GM18526 (cell line): ENCODE measurements around the gene RLBP1.

Experiments used
- POLR2A ChIP-seq: IDR thresholded peaks from 3 replicates; pipeline ENCODE4 v1.6.1; 2011; ENCODE audit not compliant: insufficient read length; ENCODE audit errors: extremely low read depth

The RLBP1 gene

DNA sequence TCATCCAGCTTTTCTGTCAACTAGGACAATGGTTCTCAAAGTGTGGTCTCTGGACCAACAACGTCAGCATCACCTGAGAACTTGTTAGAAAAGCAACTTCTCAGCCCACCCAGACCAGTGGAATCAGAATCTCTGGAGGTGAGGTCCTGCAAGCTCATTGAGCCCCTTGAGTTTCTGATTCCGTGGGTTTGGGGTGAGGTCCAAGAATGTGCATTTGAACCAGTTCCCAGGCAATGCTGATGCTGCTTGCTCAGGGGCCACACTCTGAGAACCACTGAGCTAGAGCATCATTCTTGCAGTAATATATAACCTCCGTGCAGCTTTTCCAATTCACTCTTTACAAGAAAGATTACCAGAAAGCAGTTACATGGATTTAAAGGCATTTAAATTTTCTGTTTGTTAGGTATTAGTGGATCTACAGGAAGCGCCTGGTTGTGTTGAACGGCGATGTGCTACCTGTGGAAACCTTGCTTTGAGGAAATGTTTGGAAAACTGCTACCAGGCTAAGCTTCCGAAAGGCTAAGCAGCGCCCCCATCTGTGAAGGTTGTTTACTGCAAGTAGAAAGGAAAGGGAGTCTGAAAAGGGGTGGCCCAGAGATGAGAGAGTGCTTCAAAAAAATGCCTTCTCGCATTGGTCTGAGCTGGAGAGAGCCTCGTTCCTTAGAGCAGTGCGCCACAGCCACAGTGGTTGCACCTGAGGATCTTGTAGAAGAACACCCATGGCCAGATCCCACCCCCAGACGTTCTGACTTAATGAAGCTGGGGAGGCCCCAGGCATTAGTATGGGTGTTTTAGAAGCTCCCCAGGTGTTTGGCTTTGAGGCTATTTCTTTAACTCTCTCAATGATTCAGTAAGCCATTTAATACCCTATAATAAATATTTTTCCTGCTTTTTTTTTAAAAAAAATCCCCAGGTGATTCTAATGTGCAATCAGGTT, 50.0 kb downstream of the RLBP1 start:
- TF ChIP-seq POLR2A = no peak

DNA sequence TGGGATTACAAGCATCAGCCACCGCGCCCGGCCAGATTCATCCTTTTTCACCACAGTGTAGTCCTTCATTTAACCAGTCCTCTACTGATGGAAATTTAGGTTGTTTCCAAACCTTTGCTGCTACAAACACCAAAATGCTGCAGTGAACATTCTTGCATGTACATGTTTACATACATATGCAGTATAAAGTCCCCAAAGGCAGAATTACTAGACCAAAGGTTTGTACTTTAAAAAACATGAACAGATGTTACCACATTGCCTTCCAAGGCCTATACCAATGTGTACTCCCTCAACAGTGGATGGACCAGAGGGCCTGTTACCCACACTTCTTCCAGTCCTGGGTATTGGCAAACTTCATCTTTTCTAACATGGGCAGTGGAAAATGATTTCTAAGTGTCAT, 51.0 kb downstream of the RLBP1 start:
- TF ChIP-seq POLR2A = no peak

DNA sequence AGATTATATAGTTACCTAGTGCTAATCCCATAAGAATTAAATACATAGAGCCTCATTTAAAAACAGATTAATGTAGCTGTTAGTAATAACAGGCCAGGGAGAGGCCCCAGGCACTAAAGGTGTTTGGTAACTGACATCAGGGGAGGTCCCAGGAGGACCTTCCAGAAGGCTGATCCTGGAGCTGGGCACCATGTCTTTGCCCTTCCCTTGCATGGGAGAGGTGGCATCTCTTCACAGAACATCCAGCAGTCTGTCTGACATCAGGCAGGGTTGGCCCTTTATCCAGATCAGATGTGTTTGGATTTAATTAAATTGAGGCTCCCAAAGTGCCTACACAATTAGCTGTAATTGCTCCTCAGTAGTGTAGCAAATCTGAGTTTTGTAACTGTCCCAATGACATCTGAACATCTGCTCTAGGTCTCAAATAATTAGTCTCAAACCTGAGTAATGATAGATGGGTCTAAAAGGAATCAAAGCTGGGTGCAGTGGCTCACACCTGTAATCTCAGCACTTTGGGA, 53.0 kb downstream of the RLBP1 start:
- TF ChIP-seq POLR2A = no peak

DNA sequence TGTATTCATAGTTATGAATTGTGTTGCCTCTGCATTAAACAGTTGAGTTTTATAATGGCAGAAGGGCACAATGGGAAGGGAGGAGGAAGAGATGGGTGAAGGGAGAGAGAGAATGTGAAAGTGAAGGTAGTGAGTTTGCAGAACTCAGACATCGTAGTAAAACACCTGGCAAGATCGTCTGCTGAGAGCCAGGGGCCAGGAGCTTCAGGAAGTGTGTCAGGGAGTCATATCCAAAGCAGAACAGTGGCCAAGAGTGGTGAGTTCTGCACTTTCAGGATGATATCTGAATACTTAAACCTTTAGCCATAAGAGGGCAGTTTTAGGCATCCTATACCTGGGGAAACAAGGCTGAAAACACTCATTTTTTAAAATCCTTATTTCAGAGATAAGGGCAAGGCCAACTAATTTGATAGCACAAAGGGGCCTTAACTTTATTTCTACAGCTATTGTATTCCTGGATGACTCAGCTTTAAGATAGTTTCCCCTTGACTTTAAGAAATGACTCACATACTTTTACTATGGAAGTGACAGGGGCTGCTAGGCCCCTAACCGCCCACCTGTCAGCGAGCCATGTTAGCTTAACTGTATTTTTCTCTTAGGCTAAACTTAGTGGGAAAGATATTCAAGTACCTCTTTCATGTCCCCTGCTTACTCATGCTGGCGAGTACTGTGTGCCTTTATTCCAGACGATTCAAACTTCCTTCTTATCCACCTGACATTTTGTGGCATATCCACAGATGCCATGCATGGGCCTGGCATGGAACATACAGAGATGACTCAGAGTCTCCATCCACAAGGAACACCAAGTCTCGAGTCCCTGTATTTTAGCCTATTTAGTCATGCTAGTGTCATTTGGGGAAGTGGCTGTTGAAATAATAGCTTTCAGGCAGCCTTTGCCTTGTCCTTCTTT, 53.9 kb downstream of the RLBP1 start:
- TF ChIP-seq POLR2A = no peak

DNA sequence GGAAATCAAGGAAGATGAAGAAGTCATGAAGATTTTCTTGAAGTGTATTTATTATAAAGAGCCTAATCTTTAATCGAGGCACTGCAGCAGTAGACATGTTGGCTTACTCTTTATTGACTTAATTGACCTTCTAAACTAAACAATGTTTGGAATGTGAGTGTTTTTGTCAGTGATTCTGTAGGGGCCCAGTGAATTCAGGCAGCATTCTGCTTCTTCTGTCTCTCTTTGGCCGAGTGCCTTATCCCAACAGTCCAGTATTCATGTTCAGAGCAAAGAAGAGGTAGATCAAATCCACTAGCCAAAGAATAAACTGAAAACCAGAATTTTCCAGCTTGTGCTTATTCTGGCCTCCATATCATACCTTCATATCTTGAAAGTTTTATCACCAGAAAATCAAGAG, 55.7 kb downstream of the RLBP1 start:
- TF ChIP-seq POLR2A = no peak

DNA sequence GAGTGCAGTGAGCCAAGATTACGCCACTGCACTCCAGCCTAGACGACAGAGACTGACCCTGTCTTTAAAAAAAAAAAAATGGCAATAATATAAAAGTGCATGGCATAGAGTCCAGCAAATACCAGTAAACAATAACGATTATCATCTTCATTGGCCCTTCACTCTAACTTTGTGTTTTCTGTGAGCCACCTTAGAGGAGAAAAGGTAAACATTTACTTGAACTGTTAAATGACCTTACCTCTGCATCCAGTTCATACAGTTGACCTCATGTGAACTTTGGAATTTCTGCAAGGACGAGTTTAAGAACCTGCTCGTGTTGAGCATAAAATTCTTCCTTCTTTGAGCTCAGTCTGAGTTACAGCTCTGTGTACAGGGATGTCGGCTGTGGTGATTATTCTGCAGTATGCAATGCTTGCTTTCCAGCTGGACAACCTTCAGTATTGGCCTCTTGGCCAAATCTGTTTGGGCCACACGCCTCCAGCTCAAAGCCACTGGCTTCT, 56.6 kb downstream of the RLBP1 start:
- TF ChIP-seq POLR2A = no peak

DNA sequence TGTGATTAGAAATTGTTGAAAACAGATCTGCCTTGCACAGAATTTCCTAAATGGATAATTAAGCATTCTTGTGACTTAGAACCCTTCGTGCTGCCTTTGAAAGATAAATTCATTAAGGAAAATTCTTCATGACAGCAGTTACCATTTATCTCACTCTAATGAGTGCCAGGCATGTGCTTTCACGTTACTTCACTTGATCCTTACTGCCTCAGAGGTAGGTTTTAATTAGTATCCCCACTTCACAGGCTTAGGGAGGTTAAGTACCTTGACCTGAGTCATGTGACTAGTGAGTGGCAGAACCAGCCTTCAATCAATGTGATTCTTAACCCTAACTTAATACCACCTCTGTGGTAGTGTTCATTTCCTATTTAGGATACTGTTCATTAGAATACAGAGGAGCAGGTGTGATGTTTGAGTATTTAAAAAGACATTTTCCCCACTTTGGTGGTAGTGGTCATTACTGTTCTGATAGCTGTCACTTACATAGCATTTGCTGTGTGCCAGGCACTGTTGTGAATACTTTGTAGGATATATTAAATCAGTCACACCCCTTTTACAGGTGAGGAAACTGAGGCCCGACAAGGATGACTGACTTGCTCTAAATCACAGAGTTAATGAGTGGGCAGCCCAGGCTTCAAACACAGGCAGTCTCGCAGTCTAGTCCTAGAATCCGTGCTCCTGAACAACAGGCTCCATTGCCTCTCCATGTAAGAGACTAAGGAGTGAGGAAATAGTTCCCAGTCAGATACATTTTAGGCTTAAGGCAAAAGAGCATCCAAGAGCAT, 57.9 kb downstream of the RLBP1 start:
- TF ChIP-seq POLR2A = no peak

DNA sequence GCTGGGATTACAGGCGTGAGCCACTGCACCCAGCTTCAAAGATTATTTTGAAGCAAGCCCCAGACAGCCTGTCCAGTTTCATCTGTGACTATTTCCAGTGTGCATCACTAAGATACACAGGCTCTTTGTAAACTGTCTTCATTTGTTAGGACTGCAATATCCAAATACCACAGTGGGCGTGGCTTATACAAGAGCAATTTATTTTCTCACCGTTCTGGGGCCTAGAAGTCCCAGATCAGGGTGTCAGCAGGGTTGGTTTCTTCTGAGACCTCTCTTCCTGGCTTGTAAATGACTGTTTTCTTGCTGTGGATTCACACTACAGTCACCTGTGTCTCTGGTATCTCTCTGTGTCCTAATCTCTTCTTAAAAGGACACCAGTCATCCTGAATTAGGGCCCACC, 59.7 kb downstream of the RLBP1 start:
- no peak for TF ChIP-seq POLR2A
